ENCODE results near the gene PXT1.

Gene PXT1

DNA sequence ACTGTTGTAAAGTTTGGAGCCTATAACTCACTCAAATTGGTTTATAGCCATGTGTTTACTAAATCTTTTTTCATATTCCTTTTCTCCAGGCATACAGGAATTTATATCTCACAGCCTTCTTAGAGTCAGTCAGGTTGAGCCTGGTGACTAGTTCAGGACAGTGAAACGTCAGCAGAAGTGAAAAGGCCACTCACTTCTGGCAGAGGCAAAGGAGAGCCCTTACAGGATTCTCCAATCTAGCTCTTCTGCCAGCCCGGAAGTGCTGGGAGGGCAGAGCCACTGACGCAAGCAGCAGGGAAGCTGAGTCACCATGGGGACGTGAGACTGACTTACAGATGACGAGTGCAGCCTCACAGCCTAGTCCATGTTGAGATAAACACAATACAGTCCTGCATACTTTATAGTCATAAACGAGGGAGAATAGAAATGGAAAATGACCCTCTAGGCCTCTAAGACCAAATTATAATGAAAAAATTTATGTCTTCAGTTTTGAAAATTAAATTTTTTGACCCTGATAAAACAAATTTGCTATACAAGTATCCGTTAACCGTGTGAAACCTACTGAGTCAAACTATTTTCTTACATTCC, 1.3 kb downstream of the PXT1 start:
- no peak overlapping the region for H3K9ac ChIP-seq
- no peaks in the 10 kb centered on the region for H3K36me3 ChIP-seq (ENCODE audit: control insufficient read depth, insufficient read depth, low read length)
- H3K4me2 ChIP-seq (ENCODE audit: low read length), result peak overlapping the region; percentile 34
- TF ChIP-seq, protein P1, sequence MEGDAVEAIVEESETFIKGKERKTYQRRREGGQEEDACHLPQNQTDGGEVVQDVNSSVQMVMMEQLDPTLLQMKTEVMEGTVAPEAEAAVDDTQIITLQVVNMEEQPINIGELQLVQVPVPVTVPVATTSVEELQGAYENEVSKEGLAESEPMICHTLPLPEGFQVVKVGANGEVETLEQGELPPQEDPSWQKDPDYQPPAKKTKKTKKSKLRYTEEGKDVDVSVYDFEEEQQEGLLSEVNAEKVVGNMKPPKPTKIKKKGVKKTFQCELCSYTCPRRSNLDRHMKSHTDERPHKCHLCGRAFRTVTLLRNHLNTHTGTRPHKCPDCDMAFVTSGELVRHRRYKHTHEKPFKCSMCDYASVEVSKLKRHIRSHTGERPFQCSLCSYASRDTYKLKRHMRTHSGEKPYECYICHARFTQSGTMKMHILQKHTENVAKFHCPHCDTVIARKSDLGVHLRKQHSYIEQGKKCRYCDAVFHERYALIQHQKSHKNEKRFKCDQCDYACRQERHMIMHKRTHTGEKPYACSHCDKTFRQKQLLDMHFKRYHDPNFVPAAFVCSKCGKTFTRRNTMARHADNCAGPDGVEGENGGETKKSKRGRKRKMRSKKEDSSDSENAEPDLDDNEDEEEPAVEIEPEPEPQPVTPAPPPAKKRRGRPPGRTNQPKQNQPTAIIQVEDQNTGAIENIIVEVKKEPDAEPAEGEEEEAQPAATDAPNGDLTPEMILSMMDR (IDR thresholded peaks at IDR 0.05), result no peak
- peak overlapping the region; percentile 92 for H3K27ac ChIP-seq
- H3K27me3 ChIP-seq (ENCODE audit: control insufficient read depth, insufficient read depth, low read length), result no peaks in the 10 kb centered on the region
- H3K9me3 ChIP-seq (ENCODE audit: control insufficient read depth, low read length), result no peaks in the 10 kb centered on the region
- H3K4me1 ChIP-seq, result peaks cover 20% of the 10 kb centered on the region
- no peak overlapping the region for H3K4me3 ChIP-seq (ENCODE audit: low read depth, low read length)
- peak overlapping the region; percentile 81 for H2AFZ ChIP-seq
- H3K79me2 ChIP-seq, result peaks cover 2% of the 10 kb centered on the region

DNA sequence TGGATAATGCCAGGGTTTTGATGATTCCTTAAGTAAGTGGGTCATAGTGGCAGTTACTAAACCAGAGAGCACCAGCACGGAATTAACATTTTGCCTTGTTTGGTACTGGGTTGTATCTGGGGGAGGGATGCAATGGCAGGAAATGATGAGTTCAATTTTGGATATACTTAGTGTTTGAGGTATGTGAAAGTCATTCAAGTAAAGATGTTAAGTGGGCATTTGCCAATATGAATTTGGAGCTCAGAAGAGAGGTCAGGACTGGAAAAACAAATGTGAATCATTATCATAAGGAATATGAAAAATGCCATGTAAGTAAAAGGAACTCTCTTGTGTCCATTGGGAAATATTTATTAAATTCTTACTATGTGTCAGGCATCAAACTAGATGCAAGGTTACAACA, 6.2 kb downstream of the PXT1 start:
- Histone ChIP-seq H3K9ac (no peak overlapping the region), H3K79me2 (no peaks in the 10 kb centered on the region), H3K4me3 (ENCODE audit: low read depth, low read length) (no peak overlapping the region), H3K36me3 (ENCODE audit: control insufficient read depth, insufficient read depth, low read length) (no peaks in the 10 kb centered on the region), H3K9me3 (ENCODE audit: control insufficient read depth, low read length) (no peaks in the 10 kb centered on the region), H3K27me3 (ENCODE audit: control insufficient read depth, insufficient read depth, low read length) (no peaks in the 10 kb centered on the region), H2AFZ (no peak overlapping the region), H3K4me2 (ENCODE audit: low read length) (no peak overlapping the region), H3K4me1 (peaks cover 5% of the 10 kb centered on the region), H3K27ac (no peak overlapping the region)
- TF ChIP-seq, protein P1 (IDR thresholded peaks at IDR 0.05), result no peak

DNA sequence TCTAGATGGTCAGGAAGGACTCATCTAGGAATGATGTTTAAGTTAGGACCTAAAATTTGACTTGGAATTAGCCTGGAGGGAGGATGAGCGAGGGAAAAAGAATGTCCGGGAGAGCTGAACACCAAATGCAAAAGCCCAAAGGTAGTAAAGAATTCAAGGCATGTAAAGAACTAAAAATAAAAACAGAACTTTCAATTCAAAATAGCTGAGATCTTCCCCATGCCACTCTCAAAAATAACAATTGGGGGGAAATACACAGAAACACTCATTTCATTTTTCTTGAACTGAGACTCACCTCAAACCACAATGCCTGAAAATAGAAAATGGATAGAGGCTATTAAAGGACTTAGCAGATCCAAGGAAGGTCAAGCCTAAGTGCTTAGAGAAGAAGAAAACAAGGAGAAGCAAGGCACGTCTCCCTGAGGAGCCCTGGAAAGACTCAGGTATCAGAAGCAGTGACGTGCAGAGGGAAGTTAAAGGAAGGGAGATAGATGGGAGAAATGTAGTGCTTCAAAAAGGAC, 10.4 kb downstream of the PXT1 start:
- Histone ChIP-seq H3K27me3 (ENCODE audit: control insufficient read depth, insufficient read depth, low read length) (no peaks in the 10 kb centered on the region), H3K4me1 (no peaks in the 10 kb centered on the region), H2AFZ (no peak overlapping the region), H3K79me2 (no peaks in the 10 kb centered on the region), H3K4me2 (ENCODE audit: low read length) (no peak overlapping the region), H3K9ac (no peak overlapping the region), H3K36me3 (ENCODE audit: control insufficient read depth, insufficient read depth, low read length) (no peaks in the 10 kb centered on the region), H3K9me3 (ENCODE audit: control insufficient read depth, low read length) (no peaks in the 10 kb centered on the region), H3K4me3 (ENCODE audit: low read depth, low read length) (no peak overlapping the region), H3K27ac (no peak overlapping the region)
- TF ChIP-seq, protein P1 (IDR thresholded peaks at IDR 0.05), result no peak

DNA sequence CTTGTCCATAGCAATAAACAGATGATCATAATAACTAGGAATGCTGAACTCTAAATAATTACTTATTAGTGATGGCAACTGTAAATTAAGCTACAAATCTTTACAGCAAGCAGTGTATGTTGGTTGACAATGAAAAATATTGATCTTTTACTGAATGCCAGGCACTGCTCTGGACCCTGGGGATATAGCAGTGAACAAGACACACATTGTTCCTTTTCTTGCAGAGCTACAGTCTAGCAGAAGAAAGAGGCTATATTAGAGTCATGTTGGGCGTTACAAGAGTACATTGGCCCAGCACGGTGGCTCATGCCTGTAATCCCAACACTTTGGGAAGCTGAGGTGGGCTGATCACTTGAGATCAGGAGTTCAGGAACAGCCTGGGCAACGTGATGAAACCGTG, 11.5 kb downstream of the PXT1 start:
- TF ChIP-seq, protein P1 (IDR thresholded peaks at IDR 0.05), result no peak
- no peak overlapping the region for H3K4me3 ChIP-seq (ENCODE audit: low read depth, low read length)

DNA sequence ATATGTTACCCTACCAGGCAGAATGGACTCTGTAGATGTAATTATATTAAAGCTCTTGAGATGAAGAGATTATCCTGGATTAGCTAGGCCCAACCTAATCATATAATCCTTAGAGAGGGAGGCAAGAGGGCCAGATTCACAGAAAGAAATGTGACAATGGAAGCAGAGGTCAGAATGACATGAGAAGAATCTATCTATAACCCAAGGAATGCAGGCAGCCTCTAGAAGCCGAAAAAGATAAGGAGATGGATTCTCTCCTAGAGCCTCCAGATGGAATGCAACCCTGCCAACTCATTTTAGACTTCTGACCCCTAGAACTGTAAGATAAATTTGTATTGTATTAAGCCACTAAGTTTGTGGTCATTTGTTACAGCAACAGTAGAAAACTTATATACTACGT, 12.3 kb downstream of the PXT1 start:
- H3K9ac ChIP-seq, result no peak overlapping the region
- H3K4me3 ChIP-seq (ENCODE audit: low read depth, low read length), result no peak overlapping the region
- H3K36me3 ChIP-seq (ENCODE audit: control insufficient read depth, insufficient read depth, low read length), result no peaks in the 10 kb centered on the region
- no peaks in the 10 kb centered on the region for H3K4me1 ChIP-seq
- TF ChIP-seq, protein P1 (IDR thresholded peaks at IDR 0.05), result no peak
- no peak overlapping the region for H3K27ac ChIP-seq
- H3K27me3 ChIP-seq (ENCODE audit: control insufficient read depth, insufficient read depth, low read length), result no peaks in the 10 kb centered on the region
- no peak overlapping the region for H2AFZ ChIP-seq
- no peak overlapping the region for H3K4me2 ChIP-seq (ENCODE audit: low read length)
- no peaks in the 10 kb centered on the region for H3K79me2 ChIP-seq
- H3K9me3 ChIP-seq (ENCODE audit: control insufficient read depth, low read length), result no peaks in the 10 kb centered on the region

More for the DNA sequence above, 11.5 kb downstream of the PXT1 start:
- Histone ChIP-seq H3K4me1 (no peaks in the 10 kb centered on the region), H3K9me3 (ENCODE audit: control insufficient read depth, low read length) (no peaks in the 10 kb centered on the region), H3K27ac (no peak overlapping the region), H3K4me2 (ENCODE audit: low read length) (no peak overlapping the region), H3K79me2 (no peaks in the 10 kb centered on the region), H3K9ac (no peak overlapping the region), H3K36me3 (ENCODE audit: control insufficient read depth, insufficient read depth, low read length) (no peaks in the 10 kb centered on the region), H2AFZ (no peak overlapping the region), H3K27me3 (ENCODE audit: control insufficient read depth, insufficient read depth, low read length) (no peaks in the 10 kb centered on the region)
